ENCODE data around the gene DIPK1B.
"Not testable (repeated sequence)": the region's sequence is repeated elsewhere in the genome, so short reads cannot be mapped to it uniquely, and the experiment has no call there.

Gene DIPK1B

DNA sequence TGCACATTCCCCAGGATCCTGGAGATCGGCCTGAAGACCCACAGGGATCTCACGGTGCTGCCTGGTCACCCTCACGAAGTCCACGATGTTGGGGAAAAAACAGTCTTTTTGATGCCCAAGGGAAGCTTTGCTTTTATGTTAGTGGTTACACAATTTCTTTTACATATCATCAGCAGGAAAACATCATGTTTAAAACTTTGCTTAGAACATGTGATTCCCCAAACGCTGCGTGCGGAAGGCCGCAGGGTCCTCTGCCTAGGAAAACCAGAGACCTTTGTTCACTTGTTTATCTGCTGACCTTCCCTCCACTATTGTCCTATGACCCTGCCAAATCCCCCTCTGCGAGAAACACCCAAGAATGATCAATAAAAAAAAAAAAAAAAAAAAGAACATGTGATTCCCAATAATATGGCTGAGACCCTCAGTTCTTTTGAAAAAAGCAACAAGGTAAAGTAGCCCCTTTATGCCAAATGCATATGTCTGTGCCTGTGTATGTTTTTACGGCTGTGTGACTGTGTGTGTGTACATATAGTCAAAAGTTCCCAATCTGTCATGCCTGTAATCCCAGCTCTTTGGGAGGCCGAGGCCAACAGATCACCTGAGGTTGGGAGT, 13.6 kb upstream of the DIPK1B start:
- no peak for DNase-seq (ENCODE audit: low read depth)

DNA sequence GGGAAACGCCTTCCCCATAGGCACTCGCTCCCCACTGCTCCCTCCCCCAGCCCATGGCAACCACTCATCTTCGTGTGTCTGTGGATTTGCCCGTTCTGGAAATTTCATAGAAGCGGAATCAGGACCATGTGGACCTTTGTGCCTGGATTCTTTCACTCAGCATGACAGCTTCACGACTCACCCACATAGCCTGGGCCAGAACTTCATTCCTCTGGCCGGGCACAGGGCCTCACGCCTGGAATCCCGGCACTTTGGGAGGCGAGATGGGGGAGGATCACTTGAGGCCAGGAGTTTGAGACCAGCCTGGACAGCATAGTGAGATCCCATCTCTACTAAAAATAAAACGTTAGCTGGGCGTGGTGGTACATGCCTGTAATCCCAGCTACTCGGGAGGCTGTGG, 12.1 kb upstream of the DIPK1B start:
- no peak for DNase-seq (ENCODE audit: low read depth)

GRCh38 chr9:136700959-136701667, 11.3 kb upstream of the DIPK1B start:
- DNase-seq (ENCODE audit: low read depth): peak; percentile 44

- no peak for DNase-seq (ENCODE audit: low read depth)
Measured at GRCh38 chr9:136701668-136702053, 10.7 kb upstream of the DIPK1B start.

- DNase-seq (ENCODE audit: low read depth): no peak
Measured at GRCh38 chr9:136703276-136703860, 9.0 kb upstream of the DIPK1B start.

- DNase-seq (ENCODE audit: low read depth): not testable (repeated sequence)
Measured at GRCh38 chr9:136704741-136705140, 7.6 kb upstream of the DIPK1B start.

GRCh38 chr9:136705564-136705963, 6.8 kb upstream of the DIPK1B start:
- no peak for DNase-seq (ENCODE audit: low read depth)

DNA sequence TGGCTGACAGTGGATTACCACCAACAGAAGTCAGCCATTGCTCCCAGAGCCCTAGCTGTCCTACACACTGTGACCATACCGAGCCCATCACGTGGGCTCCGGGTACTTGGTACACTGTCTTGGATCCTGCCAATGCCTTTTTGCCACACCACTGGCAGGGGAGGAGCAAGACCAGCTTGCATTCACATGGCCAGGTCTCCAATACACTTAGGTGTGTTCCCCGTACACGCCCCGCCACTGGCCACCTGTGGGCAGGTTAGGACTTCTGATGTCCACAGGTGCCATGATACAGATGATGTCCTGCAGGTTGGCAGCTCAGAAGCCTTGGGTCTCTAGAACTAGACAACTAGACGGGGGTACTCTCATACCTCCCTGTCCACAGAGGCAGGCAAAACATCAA, 5.4 kb upstream of the DIPK1B start:
- no peak for DNase-seq (ENCODE audit: low read depth)

DNA sequence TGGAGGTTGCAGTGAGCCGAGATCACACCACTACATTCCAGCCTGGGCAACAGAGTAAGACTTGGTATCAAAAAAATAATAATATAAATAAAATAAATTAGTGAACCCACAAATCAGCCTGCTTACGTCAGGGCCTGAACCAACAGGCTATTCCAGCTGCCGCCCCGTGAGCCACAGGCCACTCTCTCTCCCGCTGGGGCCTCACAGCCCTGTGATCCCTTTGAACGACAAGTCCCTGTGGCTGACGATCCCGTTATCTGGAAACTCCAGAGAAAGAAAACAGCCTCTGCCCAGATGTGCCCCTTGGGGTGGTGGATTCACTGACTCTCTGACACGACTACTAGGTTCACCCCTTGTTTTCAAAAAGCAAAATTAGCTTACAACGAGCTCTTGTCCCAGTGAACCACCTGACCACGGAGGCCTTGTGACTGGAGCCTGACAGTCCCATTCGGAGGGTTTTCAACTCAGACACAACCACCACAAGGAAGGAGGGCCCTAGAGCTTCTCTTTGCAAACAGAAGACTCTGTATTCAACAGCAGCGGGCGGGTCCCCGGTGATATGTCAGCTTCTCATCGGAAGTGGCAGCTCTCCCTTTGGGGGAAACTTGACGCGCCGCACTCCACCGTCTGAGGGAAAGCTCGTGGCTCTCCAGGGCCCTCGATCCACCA, 4.4 kb upstream of the DIPK1B start:
- DNase-seq (ENCODE audit: low read depth): no peak

- no peak for DNase-seq (ENCODE audit: low read depth)
Measured at GRCh38 chr9:136709454-136710109, 2.8 kb upstream of the DIPK1B start.

DNA sequence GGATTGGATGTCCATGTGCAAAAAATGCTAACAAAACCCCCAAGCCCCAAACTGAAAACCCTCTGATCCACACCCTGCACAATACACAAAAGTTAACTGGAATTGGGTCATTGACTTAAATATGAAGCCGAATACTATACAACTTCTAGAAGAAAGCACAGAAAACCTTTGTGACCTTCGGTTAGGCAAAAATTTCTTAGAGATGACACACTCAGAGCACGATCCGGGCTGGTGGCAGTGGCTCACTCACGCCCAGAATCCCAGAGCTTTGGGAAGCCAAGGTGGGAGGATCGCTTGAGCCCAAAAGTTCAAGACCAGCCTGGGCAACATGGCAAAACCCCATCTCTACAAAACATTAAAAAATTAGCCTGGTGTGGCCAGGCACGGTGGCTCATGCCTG, 1.8 kb upstream of the DIPK1B start:
- DNase-seq (ENCODE audit: low read depth): no peak

DNA sequence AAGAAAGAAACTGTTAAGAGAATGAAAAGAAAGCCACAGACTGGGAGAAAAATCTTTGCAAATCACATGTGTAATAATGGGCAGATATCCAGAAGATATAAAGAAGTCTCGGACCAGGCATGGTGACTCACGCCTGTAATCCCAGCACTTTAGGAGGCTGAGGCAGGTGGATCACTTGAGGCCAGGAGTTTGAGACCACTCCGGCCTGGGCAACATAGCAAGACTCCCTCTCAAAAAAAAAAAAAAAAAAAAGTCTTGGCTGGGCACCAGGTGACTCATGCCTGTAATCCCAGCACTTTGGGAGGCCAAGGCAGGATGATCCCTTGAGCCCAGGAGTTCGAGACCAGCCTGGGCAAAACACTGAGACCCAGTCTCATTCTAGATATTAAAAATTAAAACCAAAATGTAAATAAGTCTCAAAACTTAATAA, 1.1 kb upstream of the DIPK1B start:
- not testable (repeated sequence) for DNase-seq (ENCODE audit: low read depth)

GRCh38 chr9:136712690-136713544, 545 bp downstream of the DIPK1B start:
- DNase-seq (ENCODE audit: low read depth): no peak

- no peak for DNase-seq (ENCODE audit: low read depth)
Measured at GRCh38 chr9:136713550-136713949, 1.2 kb downstream of the DIPK1B start.

DNA sequence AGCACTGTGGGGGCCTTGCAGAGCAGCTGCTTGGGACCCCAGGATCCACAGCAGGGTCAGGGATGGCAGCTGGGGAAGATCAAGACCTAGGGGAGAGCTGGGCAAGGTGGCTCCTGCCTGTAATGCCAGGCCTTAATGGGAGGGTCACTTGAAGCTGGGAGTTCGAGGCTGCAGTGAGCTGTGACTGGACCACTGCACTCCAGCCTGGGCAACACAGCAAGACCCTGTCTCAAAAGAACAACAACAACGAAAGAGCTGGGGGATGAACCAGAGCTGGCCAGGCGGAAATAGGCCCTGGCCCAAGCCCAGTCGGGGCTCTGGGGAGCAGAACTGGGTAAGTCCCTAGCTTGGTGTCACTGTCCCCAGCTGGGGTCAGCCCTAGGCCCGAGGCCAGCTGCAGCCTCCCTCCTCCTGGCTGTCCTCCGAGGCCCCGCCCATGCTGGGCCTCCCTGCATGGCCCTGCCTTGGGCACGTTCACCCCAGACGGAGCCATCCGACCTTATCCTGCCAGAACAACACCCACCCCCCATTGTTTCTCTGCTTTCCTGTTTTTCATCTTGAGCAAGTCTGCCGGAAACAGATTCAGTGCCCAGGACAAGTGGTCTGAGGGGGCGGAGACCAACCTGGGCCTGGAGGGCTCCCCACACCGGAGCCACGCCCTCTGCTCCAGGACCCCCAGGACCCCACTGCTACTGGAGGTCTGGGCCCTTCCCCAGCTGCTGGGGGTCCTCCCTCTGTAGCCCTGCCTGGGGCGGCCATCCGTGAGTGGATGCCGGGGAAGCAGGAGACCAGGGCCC, 1.9 kb downstream of the DIPK1B start:
- DNase-seq (ENCODE audit: low read depth): no peak

DNA sequence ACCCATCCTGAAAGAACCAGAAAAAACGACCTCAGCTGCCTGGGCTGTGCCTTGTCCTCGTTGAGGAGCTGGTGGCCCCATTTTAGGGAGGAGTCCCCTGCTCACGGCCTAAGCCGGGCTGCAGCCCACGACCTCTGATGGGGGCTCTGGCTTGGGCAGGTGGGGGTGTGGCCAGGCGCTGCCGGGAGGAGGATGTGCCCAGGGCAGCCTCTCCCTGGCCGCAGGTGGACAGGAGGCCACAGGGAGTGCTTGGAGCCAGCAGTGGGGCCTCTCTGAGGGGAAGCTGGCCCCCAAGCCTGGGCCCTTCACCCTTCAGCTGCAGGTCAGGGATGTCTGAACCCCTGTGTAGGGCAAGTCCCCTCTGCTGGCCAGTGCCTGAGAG, 2.5 kb downstream of the DIPK1B start:
- no peak for DNase-seq (ENCODE audit: low read depth)

DNA sequence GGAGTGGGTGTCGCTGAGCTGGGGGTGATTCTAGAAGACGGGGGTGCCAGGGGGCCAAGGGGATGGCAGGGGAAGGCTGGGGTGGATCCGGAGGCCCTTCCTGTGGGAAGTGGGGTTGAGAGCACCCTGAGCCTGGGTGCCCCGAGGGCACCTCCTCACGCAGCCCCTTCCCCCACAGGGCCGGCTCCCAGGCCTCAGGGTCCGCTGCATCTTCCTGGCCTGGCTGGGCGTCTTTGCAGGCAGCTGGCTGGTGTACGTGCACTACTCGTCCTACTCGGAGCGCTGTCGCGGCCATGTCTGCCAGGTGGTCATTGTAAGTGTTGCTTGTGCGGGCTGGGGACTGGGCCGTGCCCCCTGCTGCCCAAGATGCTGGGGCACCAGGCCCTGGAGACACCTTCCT, 5.0 kb downstream of the DIPK1B start:
- no peak for DNase-seq (ENCODE audit: low read depth)

DNA sequence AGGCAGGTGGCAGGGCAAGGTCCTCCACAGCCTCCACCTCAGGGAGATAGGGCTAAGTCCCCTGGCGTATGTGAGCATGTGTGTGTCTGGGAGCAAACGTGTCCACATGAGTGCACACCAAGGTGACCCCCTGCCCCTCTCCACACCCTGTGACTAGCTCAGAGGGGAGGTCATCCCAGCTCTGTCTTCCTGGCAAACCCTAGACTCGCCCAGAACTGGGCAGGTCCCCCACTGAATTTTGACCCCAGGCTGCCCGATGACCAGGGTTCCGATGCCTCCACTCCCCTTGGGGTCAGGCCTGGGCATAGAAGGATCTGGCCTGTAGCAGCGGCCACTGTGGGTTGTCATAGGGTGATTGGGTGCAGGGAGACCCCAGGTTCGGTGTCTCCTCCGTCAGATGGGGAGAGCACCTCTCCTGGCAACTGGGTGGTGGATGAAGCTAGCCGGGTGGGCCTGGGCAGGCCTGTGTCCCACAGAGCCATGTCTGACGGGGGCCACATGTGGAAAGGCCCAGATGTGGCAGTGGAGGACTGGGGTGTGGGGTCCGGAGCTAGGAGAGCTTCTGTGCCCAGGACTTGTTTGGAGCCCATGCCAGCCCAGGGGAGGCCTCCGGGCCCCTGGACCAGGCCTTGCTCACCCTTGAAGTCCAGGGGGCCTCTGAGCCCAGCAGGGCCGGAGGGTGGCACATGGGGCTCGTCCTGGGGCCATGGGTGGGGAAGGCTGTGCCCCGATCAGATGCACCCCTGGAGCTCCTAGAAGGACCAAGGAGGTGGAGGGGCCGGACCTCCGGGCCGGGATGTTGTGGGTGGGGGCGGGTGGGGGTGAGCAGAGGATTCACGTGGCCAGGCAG, 6.2 kb downstream of the DIPK1B start:
- DNase-seq (ENCODE audit: low read depth): no peak

- DNase-seq (ENCODE audit: low read depth): no peak
Measured at GRCh38 chr9:136719195-136719880, 7.0 kb downstream of the DIPK1B start.
